Measurements from ENCODE around the gene UGT2A1. TPM values are rescaled to one million over a fixed set of nuclear protein-coding genes. Genes with fewer than 3 reads are reported as not detected.
"Not testable (repeated sequence)": the region's sequence is repeated elsewhere in the genome, so short reads cannot be mapped to it uniquely, and the experiment has no call there.

The UGT2A1 gene
- 0.09 TPM for polyA plus RNA-seq (ENCODE audit: insufficient read length)

- no peak for DNase-seq (ENCODE audit: low read depth)
These were observed at the start of gene UGT2A1 for GRCh38 chr4:69653147-69653546. TSS of gene UGT2A1 (minus strand) at chr4:69653247. CDS start at chr4:69647644, 5,603 bp downstream.

GRCh38 chr4:69702201-69702600 lies 49.2 kb upstream of the UGT2A1 start:
- DNase-seq (ENCODE audit: low read depth): no peak

GRCh38 chr4:69701696-69702095 lies 48.6 kb upstream of the UGT2A1 start:
- DNase-seq (ENCODE audit: low read depth): no peak

GRCh38 chr4:69697536-69698242 lies 44.6 kb upstream of the UGT2A1 start:
- no peak for DNase-seq (ENCODE audit: low read depth)

- DNase-seq (ENCODE audit: low read depth): peak; percentile 40
These were observed 36.6 kb upstream of the UGT2A1 start for GRCh38 chr4:69689599-69689998.

- DNase-seq (ENCODE audit: low read depth): no peak
These were observed 31.8 kb upstream of the UGT2A1 start for GRCh38 chr4:69684804-69685203.

- no peak for DNase-seq (ENCODE audit: low read depth)
These were observed 15.6 kb upstream of the UGT2A1 start for GRCh38 chr4:69668680-69669079.

- DNase-seq (ENCODE audit: low read depth): not testable (repeated sequence)
These were observed 11.0 kb upstream of the UGT2A1 start for GRCh38 chr4:69664009-69664408.

GRCh38 chr4:69661130-69661803 lies 8.2 kb upstream of the UGT2A1 start:
- DNase-seq (ENCODE audit: low read depth): not testable (repeated sequence)

GRCh38 chr4:69658133-69658532 lies 5.1 kb upstream of the UGT2A1 start:
- DNase-seq (ENCODE audit: low read depth): no peak

- DNase-seq (ENCODE audit: low read depth): no peak
These were observed 3.7 kb upstream of the UGT2A1 start for GRCh38 chr4:69656653-69657158.

GRCh38 chr4:69650872-69651271 lies 2.2 kb downstream of the UGT2A1 start:
- DNase-seq (ENCODE audit: low read depth): no peak

- DNase-seq (ENCODE audit: low read depth): no peak
These were observed 3.4 kb downstream of the UGT2A1 start for GRCh38 chr4:69649629-69650028.

GRCh38 chr4:69649207-69649606 lies 3.8 kb downstream of the UGT2A1 start:
- no peak for DNase-seq (ENCODE audit: low read depth)

- no peak for DNase-seq (ENCODE audit: low read depth)
These were observed 10.1 kb downstream of the UGT2A1 start for GRCh38 chr4:69642961-69643360.

GRCh38 chr4:69640289-69640688 lies 12.8 kb downstream of the UGT2A1 start:
- DNase-seq (ENCODE audit: low read depth): no peak

GRCh38 chr4:69639542-69639941 lies 13.5 kb downstream of the UGT2A1 start, which contains the start of gene UGT2A2:
TSS of gene UGT2A2 (minus strand) at chr4:69639642. CDS start at chr4:69639640, 2 bp downstream.
- DNase-seq (ENCODE audit: low read depth): no peak

GRCh38 chr4:69617083-69617694 lies 35.9 kb downstream of the UGT2A1 start:
- peak; percentile 20 for DNase-seq (ENCODE audit: low read depth)

- DNase-seq (ENCODE audit: low read depth): no peak
These were observed 42.6 kb downstream of the UGT2A1 start for GRCh38 chr4:69610484-69610883.

- no peak for DNase-seq (ENCODE audit: low read depth)
These were observed 52.0 kb downstream of the UGT2A1 start for GRCh38 chr4:69601065-69601464.

GRCh38 chr4:69600013-69600412 lies 53.0 kb downstream of the UGT2A1 start:
- DNase-seq (ENCODE audit: low read depth): no peak

- DNase-seq (ENCODE audit: low read depth): no peak
These were observed 58.7 kb downstream of the UGT2A1 start for GRCh38 chr4:69594382-69594781.

GRCh38 chr4:69591364-69591763 lies 61.7 kb downstream of the UGT2A1 start:
- DNase-seq (ENCODE audit: low read depth): no peak

Measured in forelimb muscle (tissue), 1 donor.